ENCODE measurements around the gene PLEKHA5. TPM values are rescaled to one million over a fixed set of nuclear protein-coding genes. Genes with fewer than 3 reads are reported as not detected.
A peak's percentile ranks its signal among the peaks of the same experiment; 100 is the strongest.
"Not testable (repeated sequence)": the region's sequence is repeated elsewhere in the genome, so short reads cannot be mapped to it uniquely, and the experiment has no call there.

The PLEKHA5 gene
- total RNA-seq, 4 donors from 2014 or later: 25.8 to 65.5 (median 34.1) TPM

DNA sequence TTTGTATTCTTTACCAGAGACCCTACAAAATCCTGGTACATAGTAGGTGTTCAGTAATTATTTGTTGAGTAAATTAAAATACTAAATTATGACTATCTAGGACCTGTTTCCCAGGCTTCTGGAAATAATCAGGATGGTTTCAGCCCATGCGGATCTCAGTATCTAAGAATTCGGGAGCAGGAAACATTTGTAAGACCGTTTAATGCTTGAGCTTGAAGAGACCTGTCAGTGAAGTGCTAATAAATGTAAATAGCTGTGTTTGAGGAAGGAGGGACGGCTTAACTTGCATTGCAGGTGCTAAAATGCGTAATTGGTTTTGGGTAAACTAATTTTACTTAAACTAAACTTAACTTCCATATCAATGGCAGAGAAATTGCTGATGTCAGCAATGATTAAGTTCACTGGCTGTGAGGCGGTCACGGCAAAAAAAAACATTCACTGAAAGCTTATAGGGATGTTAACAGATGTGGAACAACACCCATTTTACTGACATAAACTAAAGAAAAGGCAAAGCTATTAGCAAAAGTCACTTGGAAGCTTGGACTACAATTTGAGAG lies 281.2 kb downstream of the PLEKHA5 start:
- Histone ChIP-seq H3K4me1 (peaks cover 18% of the 10 kb centered on the region), H3K9me3 (no peaks in the 10 kb centered on the region), H3K4me3 (no peak overlapping the region), H3K27me3 (no peaks in the 10 kb centered on the region), H3K27ac (no peak overlapping the region), H3K36me3 (no peaks in the 10 kb centered on the region)
- no peak for DNase-seq (ENCODE audit: low spot score in 2 of 2)
- TF ChIP-seq POLR2AphosphoS5 (IDR thresholded peaks at IDR 0.05): no peak
- no peak for TF ChIP-seq POLR2A (IDR thresholded peaks at IDR 0.05)
- TF ChIP-seq EP300 (IDR thresholded peaks at IDR 0.05): no peak
- TF ChIP-seq, protein P1, sequence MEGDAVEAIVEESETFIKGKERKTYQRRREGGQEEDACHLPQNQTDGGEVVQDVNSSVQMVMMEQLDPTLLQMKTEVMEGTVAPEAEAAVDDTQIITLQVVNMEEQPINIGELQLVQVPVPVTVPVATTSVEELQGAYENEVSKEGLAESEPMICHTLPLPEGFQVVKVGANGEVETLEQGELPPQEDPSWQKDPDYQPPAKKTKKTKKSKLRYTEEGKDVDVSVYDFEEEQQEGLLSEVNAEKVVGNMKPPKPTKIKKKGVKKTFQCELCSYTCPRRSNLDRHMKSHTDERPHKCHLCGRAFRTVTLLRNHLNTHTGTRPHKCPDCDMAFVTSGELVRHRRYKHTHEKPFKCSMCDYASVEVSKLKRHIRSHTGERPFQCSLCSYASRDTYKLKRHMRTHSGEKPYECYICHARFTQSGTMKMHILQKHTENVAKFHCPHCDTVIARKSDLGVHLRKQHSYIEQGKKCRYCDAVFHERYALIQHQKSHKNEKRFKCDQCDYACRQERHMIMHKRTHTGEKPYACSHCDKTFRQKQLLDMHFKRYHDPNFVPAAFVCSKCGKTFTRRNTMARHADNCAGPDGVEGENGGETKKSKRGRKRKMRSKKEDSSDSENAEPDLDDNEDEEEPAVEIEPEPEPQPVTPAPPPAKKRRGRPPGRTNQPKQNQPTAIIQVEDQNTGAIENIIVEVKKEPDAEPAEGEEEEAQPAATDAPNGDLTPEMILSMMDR (IDR thresholded peaks at IDR 0.05): no peak
- 37% methylated on average over 7 of the region's 7 CpGs for WGBS

DNA sequence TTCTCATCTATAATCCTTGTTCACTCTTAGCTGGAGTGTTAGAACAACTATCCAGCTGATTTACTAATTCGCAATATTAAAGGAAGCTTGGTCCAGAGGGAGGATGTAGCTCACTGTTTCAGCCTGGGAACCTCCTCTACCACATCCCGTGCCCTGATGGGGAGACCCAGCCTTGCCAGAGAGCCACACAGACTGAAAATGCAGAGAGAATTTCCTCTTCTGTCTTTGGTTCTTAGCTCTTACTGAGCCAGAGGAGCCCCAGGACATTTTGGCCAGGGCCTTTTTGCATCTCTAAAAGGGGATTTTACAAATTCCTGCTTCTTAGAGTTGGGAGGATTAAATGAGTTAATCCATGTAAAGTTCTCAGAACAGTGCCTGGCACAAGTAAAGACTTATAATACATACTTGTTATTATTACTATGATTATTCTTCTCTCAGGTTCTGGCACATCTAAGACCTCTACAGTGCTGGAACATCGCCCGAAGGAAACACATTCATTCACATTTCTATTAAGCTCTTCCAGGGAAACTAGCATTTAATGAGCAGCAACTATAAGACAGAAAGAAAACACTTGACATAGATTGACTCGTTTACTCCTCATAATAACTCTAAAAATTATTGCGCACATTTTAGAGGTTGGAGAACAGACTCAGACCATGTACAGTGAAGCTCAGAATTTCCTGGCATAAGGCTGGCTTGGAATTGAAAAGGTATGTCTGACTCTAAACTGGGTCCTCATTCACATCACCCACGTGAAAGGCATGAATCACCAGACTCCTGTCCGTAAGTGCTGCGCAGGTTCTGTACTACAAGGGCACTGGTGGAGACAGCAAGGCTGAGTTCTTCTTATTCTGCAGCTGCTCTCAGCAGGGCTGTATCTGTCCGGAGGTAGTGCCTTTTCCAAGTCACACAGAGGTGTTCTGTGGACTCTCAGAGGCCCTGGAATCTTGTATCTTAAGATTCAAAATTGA lies 282.0 kb downstream of the PLEKHA5 start:
- peaks cover 18% of the 10 kb centered on the region for H3K4me1 ChIP-seq
- peak overlapping the region; percentile 1 for H3K27ac ChIP-seq
- no peak for DNase-seq (ENCODE audit: low spot score in 2 of 2)
- no peaks in the 10 kb centered on the region for H3K9me3 ChIP-seq
- no peak overlapping the region for H3K4me3 ChIP-seq
- no peaks in the 10 kb centered on the region for H3K36me3 ChIP-seq
- TF ChIP-seq POLR2AphosphoS5 (IDR thresholded peaks at IDR 0.05) (no peak), POLR2A (IDR thresholded peaks at IDR 0.05) (no peak), EP300 (IDR thresholded peaks at IDR 0.05) (no peak)
- TF ChIP-seq, protein P1 (IDR thresholded peaks at IDR 0.05): no peak
- H3K27me3 ChIP-seq: no peaks in the 10 kb centered on the region
- WGBS: 57% methylated on average over 10 of the region's 10 CpGs

DNA sequence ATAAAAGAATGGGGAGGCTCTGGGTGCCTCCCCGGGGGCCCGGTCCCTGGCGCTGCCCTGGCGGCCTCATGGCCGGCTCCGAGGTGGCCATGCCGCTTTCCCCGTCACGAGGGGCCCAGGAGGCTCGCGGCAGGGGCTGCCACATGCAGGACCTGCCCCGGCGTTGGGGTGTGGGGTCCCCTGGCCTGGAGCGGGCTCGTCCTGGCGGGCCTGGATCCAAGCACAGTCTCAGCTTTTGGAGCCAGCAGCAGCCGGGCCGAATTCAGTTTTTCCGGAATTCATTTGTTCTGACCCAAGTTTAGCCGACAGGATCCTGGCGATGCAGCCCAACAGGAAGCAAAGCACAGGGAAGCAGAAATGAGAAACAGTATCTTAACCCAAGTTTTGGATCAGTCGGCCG lies 283.3 kb downstream of the PLEKHA5 start:
- 91% methylated on average over 23 of the region's 23 CpGs for WGBS
- no peaks in the 10 kb centered on the region for H3K36me3 ChIP-seq
- H3K27me3 ChIP-seq: no peaks in the 10 kb centered on the region
- no peak overlapping the region for H3K4me3 ChIP-seq
- H3K9me3 ChIP-seq: no peaks in the 10 kb centered on the region
- H3K27ac ChIP-seq: no peak overlapping the region
- no peak for DNase-seq (ENCODE audit: low spot score in 2 of 2)
- TF ChIP-seq POLR2A (IDR thresholded peaks at IDR 0.05) (no peak), EP300 (IDR thresholded peaks at IDR 0.05) (no peak), POLR2AphosphoS5 (IDR thresholded peaks at IDR 0.05) (no peak)
- TF ChIP-seq, protein P1 (IDR thresholded peaks at IDR 0.05): no peak
- H3K4me1 ChIP-seq: peaks cover 18% of the 10 kb centered on the region

DNA sequence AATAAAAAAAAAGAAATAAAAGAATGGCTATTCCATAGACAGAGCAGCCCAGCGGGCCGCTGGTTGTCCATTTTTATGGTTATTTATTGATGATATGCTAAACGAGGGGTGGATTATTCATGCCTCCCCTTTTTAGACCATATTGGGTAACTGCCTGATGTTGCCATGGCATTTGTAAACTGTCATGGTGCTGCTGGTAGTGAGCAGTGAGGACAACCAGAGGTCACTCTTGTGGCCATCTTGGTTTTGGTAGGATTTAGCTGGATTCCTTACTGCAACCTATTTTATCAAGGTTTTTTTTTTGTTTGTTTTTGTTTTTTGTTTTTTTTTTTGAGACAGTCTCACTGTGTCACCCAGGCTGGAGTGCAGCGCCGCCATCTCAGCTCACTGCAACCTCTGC lies 284.0 kb downstream of the PLEKHA5 start:
- not testable (repeated sequence) for H3K27me3 ChIP-seq, H3K9me3 ChIP-seq, H3K4me3 ChIP-seq, H3K27ac ChIP-seq, H3K36me3 ChIP-seq
- 97% methylated on average over 5 of the region's 5 CpGs for WGBS
- peaks cover 18% of the 10 kb centered on the region for H3K4me1 ChIP-seq
- peak in 1 of 2 donors; percentile 37 for DNase-seq (ENCODE audit: low spot score in 2 of 2)

DNA sequence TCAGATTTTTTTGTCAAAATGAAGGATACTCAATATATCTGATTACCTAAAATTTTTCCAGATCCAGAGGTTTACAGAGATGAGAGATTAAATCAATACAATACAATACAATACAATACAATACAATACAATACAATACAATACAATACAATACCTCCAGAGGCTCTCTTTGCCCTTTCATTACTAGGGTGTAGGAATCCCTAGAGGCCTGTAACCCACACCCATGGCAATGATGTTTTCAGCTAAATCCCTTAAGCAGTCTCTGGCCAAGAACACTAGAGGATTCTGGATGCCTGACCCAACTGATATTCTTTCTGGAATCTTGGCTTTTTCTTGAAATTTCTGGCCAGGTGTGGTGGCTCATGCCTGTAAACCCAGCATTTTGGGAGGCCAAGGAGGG lies 286.0 kb downstream of the PLEKHA5 start:
- no peaks in the 10 kb centered on the region for H3K9me3 ChIP-seq
- H3K4me1 ChIP-seq: peaks cover 6% of the 10 kb centered on the region
- TF ChIP-seq EP300 (IDR thresholded peaks at IDR 0.05) (no peak), POLR2A (IDR thresholded peaks at IDR 0.05) (no peak), POLR2AphosphoS5 (IDR thresholded peaks at IDR 0.05) (no peak)
- TF ChIP-seq, protein P1 (IDR thresholded peaks at IDR 0.05): no peak
- no peaks in the 10 kb centered on the region for H3K27me3 ChIP-seq
- H3K36me3 ChIP-seq: no peaks in the 10 kb centered on the region
- no peak for DNase-seq (ENCODE audit: low spot score in 2 of 2)
- H3K4me3 ChIP-seq: no peak overlapping the region
- H3K27ac ChIP-seq: no peak overlapping the region
